ENCODE measurements around the gene NNT.
"Not testable (repeated sequence)": the region's sequence is repeated elsewhere in the genome, so short reads cannot be mapped to it uniquely, and the experiment has no call there.

The NNT gene

DNA sequence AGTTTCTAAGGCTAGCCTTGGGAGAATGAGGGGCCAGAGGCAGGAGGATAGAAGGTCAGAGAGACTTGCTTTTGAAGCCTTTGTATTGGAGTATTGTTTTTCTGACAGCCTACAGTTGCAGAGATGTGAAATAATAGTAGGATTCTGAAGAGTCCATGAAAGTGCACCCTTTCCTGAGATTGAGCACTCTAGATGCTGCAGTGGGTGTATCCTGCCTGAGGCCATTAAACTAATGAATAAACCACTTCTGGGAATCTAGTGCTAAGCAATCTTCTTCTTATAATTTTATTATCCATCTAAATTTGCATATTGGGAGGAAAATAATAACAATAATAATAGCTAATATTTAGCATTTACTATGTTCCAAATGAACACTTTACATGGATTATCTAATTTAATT lies 19.3 kb upstream of the NNT start:
- no peak for DNase-seq

DNA sequence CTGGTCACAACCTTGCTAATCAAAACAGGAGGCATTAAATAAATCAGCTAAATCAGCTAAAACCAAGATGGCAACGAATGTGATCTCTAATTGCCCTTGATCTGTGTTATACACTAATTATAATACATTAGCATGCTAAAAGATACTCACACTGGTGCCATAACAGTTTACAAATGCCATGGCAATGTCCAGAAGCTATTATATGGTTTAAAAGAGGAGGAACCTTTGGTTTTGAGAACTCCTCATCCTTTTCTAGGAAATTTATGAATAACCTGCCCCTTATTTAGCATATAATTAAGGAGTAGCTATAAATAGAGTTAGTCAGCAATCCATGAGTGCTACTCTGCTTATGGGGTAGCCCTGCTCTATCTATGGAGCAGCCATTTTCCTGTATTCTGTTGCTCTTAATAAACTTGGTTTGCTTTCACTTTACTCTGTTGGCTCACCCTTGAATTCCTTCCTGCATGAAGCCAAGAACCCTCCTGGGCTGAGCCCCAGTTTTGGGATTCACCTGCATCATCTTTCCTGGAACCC lies 18.7 kb upstream of the NNT start:
- DNase-seq, result no peak

DNA sequence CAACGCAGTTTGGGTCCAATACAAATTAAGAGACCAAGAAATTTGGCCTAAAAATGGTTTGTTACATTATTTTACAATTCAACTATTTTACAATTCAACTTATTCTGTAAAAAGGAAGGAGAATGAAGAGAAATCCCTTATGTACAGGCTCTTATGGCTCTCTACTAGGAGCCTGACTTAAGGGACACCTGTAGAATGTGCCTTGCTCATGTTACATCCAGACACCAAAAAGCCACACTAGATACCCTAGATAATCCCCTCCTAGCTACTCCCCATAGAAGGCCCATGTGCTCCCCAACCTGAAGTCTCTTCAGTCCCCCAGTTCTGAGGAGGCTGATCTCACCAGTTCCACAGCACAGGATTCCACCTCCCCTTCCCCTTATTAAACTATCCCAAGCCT lies 14.1 kb upstream of the NNT start:
- DNase-seq, result no peak

DNA sequence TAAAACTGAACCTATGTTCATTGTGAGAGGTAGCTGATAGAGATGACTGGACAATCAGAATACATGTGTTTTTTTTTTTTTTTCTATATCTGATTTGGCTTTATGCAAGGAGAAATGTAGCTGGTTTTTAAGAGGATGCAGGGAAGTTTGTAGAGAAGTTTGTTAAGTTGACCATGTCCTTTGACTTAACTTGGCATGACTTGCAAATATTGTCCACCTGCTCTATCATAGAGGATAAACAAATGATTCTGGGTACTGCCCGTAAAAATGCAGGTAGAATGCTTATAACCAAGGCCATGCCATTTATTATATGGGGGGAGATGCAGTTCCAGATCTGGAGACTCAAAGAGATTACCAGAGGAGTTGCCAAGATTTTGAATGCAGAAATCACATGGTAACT lies 13.7 kb upstream of the NNT start:
- no peak for DNase-seq

DNA sequence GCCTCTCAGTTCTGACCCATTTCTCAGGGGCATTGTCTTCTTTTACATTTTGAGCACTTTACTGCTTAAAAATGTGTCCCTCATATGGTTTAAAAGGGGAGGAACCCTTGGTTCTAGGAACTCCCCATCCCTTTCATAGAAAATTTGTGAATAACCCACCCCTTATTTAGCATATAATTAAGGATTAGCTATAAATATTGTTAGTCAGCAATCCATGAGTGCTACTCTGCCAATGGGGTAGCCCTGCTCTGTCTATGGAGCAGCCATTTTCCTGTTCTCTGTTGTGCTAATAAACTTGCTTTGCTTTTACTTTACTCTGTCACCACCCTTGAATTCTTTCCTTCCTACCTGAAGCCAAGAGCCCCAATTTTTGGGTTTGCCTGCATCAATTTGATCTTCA lies 12.3 kb upstream of the NNT start:
- DNase-seq, result no peak

DNA sequence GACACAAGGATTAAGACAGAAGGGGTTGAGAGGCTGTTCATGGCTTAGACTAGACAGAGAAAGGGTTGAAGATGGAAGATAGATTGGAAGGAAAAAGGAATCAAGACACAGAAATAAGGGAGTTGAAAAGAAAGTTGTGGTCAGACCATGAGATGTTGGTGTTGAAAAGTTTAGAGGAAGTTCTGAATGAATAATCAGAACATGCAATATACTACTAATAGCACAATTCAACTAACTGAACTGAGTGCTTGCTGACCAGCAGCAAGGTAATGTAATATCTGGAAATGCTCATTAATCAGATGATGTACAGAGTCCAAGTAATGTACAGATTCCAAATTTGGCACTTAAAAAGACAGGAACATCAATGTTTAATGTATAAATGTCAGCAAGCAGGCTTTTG lies 10.6 kb upstream of the NNT start:
- DNase-seq, result no peak

DNA sequence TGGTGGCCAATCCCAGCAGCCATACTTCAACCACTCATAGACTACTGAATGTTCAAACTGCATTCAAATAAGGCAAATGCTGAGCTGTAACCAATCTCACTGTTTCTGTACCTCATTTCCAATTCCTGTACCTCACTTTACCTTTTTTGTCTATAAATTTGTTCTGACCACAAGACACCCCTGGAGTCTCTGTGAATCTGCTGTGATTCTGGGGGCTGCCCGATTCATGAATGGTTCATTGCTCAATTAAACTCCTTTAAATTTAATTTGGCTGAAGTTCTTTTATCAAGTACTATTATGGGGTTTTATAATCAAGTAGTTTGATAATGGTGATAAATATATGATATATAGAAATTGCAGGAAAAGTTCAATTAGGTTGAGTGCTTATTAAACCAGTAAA lies 4.1 kb upstream of the NNT start:
- not testable (repeated sequence) for DNase-seq

DNA sequence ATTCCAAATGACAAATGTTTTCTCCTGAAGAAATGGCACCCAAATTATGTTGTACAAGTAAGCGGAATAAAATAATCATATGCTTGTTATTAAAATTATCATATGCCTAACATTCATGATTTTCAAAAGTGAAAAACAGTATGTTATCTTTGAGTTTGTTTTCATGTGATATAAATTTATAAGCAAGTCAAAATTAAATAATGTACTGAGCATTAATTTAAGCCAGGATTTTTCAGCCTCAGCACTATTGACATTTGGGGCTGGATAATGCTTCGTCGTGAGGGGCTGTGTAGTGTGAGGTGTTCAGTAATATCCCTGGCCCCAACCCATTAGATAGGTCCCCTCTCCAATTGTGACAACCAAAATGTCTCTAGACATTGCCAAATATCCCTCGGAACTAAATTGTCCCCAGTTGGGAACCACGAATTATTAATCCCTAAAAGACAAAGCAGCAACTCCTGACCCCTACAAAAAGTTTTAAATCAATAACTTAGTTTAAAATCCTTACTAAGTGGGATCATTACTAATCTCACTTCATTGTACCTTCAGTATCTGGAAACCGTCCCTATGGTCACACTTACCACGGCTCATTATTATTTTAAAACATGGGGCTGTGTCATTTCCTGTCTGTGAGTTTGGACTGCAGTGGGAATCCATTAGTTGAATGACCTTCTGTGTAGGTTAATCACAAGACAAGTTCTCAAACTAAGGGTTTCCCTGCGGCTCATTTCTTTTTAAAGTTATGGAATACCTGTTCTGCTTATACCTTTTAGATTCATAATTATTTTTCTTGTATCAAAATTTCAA lies 1.3 kb upstream of the NNT start:
- DNase-seq, result no peak

DNA sequence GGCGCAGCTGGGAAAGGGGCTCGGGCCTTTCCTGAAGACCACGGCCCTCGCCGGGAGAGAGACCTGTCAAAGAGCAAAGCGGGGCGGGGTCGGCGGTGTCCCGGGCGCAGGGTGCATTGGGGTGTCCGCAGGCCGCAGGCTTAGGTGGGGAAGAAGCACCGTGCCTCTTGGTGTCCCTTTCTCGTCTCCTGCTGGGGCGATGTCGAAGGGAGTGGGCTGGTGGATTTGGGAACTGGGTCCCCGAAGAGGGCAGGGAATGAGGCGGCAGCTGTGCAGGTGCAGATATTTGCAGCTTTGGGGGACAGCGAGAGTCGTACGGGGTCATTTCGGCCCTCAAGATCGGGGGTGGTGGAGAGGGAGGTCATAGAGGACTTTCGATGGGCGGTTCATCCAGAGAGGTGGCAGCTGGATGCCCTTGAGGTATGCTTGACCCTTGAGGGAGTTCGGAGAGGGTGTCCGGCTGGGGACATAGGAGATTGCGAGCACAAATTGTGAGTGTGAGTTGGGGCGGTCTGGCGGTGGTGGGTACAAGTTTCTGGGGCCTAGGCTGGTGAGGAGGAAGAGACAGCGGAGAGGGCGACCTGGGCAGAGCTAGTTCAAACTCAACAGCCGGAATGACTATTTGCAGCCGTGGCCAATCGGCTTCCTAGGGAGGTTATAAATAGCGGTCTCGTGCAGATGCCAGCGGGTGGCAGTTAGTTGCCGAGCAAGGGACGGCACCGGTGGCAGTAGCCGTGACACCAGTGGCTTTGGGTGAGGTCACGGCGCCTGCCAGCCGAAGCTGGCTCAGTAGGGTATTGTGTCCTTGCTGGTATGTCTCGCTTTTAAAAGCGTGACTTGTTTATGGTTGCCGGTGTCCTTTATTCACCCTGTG lies 601 bp downstream of the NNT start:
- peak; percentile 73 to 79 for DNase-seq

DNA sequence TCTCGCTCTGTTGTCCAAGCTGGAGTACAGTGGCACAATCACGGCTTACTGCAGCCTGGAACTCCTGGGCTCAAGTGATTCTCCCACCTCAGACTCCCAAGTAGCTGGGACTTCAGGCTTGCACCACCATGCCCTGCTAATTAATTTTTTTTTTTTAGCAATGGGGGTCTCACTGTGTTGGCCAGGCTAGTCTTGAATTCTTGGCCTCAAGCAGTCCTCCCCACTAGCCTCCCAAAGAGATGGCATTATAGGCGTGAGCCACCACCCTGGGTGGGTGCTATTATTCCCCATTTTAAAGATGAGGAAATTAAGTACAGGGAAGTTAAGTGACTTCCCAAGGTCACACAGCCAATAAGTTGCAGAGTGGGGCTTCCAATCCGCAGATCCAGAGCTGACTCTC lies 1.7 kb downstream of the NNT start:
- no peak for DNase-seq

DNA sequence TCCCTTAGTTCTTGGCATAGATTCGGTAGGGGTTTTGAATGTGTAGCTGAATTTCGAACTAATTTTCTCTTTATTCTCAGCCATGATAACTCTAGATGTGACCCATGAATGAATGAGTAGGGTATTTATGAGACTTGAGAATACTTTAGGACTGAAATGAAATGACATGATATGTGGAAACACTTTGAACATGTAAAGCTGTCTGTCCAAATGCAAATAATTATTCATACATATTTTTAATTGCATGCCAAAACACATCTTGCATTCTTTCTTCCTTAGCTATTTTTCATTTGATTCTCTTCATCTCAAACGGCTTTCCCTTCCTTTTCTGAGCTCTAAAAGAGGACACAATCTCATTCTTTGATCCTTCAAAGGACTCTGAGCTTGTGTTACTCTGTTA lies 3.4 kb downstream of the NNT start:
- no peak for DNase-seq

DNA sequence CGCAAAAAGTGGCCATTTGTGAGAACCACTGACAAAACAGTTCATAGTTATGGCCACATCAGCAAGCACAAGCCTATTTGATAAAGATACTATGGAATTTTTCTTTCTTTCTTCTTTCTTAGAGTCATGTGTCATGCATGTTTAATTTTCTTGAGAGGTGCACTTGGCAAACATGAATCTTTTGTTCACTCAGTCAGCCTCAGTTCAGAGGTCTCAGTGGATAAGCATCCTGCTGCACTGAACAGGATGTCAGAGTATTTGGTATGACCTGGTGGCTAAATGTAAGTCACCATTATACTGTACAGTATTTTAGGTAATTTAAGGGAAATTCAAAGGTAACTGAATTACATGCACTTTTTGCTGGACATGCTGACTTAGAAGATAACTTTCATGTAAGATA lies 5.4 kb downstream of the NNT start:
- DNase-seq, result no peak

DNA sequence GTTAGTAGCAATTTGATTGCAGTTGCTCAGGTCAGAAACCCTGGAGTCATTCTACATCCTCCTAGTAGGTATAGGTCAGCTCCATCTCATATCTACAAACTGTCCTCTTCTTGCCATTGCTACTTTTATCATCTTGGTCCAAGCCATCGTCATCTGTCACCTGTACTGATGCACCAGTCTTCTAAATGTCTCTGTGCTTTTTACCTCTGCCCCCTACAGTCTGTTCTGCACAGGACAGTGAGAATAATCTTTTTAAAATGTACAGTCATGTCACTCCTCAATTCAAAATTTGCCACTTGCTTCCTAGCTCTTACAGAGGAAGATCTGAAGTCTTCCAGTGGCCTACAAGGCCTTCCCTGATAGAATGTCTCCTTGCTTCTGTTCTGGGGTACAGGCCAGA lies 6.8 kb downstream of the NNT start:
- no peak for DNase-seq

DNA sequence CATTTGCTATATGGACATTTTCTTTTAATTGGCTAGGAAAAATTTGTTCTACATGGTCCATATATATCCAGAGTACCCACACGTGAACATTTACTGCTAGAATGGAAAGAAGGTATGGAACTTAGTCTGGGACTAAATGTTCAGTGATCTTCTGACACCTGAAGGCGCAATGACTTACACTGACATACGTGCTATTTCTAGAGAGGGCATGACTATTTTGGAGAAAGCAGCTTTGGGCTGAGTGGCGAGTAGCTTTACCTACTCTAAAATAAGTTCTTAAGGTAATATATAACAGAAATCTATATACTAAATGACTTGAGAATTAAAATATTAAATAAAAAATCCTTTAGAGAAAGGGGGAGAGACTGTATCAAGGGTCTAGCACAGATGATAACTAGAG lies 10.4 kb downstream of the NNT start:
- no peak for DNase-seq

DNA sequence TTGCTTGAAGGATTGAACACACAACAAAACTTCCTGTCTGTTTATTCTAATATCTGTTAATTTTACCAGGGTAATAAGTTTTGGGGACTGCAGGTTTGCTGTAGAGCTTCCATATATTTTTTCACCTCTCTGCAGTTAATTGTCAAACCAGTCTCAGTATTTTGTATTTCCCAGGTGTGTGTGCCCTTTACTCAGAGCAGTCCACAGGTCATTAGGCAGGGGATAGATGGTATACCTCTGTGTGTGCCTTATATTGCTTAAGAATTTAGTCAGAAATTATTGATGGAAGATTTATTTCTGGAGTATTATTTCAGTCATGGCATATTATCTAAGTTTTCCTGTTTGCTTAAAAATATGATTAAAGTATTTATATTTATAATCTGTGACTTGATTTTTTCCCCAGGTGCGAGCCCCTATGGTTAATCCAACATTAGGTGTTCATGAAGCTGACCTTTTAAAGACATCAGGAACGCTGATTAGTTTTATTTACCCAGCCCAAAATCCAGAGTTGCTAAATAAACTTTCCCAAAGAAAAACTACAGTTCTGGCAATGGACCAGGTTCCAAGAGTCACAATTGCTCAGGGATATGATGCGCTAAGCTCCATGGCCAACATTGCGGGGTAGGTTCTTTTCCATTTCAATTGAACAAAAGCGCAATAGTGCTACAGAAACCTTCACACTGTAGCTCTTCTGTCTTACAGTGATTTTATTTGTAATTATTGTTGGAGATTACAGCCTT lies 12.6 kb downstream of the NNT start:
- no peak for DNase-seq

DNA sequence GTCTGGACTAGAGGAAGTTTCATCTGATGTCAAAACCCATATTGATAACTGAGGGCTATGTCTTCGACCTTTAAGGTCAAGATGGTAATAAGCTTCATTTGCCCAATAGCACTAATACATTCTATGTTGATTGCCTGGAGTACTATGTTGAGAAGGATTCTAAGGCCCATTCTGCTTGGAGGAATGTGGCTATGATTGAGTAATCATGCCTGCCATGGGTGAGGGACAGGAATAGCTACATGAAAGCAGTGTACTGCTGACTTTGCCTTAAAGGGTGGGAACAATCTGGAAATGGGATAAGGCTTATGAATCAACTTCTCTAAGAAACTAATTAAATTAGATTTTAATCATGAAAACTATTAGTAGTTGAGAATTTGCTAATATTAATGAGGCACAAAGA lies 13.6 kb downstream of the NNT start:
- no peak for DNase-seq

DNA sequence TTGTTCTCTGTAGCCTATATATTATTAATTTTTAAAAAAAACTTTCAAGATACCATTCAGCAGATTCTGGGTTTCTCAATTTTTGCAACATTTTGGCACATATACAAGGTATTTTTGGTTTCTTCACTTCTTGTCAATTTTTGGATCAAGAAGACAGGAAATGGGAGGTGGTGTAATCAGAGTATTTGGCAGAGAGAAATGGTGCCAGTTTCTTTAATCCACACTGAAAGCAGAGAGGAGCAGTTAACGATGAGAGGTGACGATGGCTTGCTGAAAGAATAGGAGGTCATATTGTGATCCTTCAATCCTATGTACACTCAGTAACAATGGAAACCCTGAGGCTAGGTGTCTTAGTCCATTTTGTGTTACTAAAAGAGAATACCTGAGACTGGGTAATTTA lies 16.4 kb downstream of the NNT start:
- no peak for DNase-seq

DNA sequence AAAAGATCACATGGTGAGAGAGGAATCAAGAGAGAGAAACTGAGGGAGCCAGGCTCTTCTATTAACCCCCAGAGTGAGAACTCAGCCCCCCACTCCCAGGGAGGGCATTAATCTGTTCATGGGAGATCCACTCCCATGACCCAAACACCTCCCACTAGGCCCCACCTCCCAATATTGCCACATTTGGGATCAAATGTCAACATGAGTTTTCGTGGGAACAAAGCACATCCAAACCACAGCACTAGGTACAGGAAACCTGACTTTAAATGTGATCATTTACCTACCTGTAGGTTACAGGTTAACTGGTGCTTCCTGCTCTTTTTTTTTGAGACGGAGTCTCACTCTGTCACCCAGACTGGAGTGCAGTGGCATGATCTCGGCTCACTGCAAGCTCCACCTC lies 16.9 kb downstream of the NNT start:
- DNase-seq, result no peak

DNA sequence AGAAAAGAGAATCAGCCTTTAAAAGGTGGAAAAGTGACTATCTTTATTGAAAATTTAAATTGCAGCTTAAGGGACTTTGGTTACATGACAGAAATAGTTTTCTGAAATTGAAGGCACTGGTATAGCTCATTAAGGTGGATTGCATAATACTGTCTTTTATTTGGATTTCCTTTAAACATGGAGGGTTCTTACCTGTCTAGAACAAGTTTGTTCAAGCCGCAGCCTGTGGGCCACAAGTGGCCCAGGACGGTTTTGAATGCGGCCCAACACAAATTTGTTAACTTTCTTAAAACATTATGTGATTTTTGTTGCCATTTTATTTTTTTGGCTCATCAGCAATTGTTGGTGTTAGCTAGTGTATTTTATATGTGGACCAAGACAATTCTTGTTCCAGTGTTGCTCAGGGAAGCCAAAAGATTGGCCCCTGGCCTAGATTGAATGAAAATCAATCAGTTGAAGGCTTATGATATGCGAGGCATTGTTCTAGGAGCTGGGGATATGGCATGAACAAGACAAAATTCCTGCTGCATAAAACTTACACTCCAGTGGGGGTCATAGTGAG lies 18.0 kb downstream of the NNT start:
- no peak for DNase-seq

DNA sequence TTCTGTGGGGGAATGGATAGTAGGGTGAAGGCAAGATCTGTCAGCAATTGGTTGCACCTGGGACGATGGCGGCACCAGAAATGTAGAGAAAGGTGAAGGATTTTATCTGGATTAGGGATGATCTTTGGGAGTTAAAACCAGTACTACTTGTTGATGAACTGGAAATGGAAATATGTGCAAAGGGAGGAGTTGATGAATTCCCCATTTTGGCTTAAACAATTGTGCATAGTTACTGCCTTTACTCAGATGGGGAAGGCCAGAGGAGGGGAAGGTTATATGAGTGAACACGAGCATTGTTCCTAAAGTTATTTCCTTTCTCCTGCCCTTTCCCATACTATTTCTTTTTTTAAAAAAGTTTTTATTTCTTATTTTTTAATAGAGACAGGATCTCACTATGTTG lies 19.1 kb downstream of the NNT start:
- no peak for DNase-seq

DNA sequence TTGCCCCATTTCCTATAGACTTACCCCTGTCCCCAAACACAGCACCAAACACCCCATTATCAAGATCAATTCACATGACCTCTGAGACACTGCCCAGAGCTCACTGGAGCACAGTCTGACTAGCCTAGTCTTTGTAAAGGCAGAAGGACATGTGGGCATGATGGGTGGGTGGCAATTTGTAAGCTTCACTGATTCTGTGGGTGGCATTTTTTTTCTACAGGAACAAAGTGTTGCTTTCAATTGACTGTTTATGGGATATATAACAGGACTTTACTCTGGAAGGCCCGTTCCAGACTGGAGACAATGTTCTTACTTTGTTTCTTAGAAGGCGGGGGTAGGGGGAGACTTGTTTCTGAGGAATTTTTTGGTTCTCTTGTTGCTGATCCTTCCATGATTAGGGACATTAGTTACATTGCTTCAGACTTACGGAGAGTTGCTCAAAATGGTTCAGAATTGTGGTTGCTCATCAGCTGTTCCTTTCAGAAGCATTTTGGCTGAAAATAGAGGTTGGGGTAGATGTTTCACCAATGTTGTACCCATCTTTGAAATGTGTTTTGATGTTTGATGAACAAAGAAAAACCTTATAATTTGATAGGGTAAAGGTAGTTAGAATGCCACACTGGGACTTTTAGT lies 20.2 kb downstream of the NNT start:
- DNase-seq, result no peak

DNA sequence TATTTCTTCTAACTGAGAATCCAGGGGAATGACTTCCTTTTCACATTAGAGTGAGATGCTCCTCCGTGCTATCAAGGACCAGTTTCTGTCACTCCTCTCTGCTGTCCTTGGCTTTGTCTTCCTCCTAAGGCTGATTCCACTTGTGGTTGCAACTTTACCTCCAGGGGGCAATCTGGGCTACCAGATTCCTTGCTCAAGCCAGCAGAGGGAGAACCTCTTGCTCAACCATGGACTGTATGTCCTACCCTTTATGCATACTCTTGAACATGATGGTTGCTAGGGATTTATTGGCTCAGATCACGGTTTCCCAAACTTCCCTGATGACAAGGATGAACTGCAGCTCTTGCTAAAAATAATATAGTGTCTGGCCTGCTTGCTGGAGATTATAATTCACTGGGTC lies 24.0 kb downstream of the NNT start:
- DNase-seq, result peak; percentile 4 to 20
